ENCODE results near the gene YARS2.
"Not testable (repeated sequence)": the region's sequence is repeated elsewhere in the genome, so short reads cannot be mapped to it uniquely, and the experiment has no call there.

Gene YARS2

DNA sequence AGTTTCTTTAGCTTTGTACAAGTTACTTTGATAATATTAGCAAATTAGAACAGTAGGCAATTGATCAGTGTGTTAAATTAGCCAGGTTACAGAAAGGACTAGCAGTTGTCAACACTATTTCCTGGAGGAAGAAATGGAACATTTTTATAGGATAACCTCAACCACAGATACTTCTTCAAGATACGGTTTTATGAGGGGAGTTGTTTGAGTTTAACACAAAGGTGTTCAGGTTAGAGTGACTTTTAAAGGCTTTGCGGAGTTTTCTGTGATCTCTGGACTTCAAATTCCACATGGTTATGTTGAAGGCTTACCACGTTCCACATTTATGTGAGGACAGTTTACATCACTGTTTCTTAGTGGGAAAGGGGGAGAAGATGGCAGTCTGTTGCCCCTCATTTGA is 19.3 kb downstream of the YARS2 start:
- no peak for FAIRE-seq
- no peak for DNase-seq (ENCODE audit: insufficient read length, low spot score)
- TF ChIP-seq, protein P1, sequence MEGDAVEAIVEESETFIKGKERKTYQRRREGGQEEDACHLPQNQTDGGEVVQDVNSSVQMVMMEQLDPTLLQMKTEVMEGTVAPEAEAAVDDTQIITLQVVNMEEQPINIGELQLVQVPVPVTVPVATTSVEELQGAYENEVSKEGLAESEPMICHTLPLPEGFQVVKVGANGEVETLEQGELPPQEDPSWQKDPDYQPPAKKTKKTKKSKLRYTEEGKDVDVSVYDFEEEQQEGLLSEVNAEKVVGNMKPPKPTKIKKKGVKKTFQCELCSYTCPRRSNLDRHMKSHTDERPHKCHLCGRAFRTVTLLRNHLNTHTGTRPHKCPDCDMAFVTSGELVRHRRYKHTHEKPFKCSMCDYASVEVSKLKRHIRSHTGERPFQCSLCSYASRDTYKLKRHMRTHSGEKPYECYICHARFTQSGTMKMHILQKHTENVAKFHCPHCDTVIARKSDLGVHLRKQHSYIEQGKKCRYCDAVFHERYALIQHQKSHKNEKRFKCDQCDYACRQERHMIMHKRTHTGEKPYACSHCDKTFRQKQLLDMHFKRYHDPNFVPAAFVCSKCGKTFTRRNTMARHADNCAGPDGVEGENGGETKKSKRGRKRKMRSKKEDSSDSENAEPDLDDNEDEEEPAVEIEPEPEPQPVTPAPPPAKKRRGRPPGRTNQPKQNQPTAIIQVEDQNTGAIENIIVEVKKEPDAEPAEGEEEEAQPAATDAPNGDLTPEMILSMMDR (IDR thresholded peaks at IDR 0.05; ENCODE audit: insufficient read depth, missing control alignments), result no peak

- no peak for DNase-seq (ENCODE audit: insufficient read length, low spot score)
- FAIRE-seq, result peak; percentile 58
- TF ChIP-seq, protein P1 (IDR thresholded peaks at IDR 0.05; ENCODE audit: insufficient read depth, missing control alignments), result no peak
These were observed 20.7 kb downstream of the YARS2 start for GRCh38 chr12:32734952-32735351.

DNA sequence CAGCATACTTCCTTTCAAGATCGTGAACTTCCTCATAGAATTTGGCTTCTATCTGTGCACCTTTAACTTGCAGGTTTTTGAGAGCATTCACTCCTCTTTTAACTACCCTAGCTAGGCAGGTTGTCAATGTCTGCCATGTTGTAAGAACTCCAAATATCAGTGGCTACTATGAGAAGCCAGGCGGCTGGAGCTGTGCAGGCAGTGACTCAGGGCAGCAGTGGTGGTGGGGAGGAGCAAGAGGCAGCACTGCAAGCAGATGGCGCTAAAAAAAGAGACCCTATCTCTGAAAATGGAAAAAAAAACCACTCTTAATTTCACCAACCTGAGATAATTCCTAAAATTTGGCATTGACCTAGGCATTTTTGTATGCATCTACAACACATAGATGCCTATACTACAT is 28.5 kb downstream of the YARS2 start:
- FAIRE-seq, result no peak
- TF ChIP-seq, protein P1 (IDR thresholded peaks at IDR 0.05; ENCODE audit: insufficient read depth, missing control alignments), result no peak

GRCh38 chr12:32726286-32726685 is 29.4 kb downstream of the YARS2 start:
- DNase-seq (ENCODE audit: insufficient read length, low spot score) (no peak), FAIRE-seq (no peak)
- TF ChIP-seq, protein P1 (IDR thresholded peaks at IDR 0.05; ENCODE audit: insufficient read depth, missing control alignments), result no peak

More for the DNA sequence above, 28.5 kb downstream of the YARS2 start:
- DNase-seq (ENCODE audit: insufficient read length, low spot score), result no peak

- not testable (repeated sequence) for FAIRE-seq; DNase-seq (ENCODE audit: insufficient read length, low spot score)
These were observed 30.4 kb downstream of the YARS2 start for GRCh38 chr12:32725308-32725707.

GRCh38 chr12:32718926-32719325 is 36.8 kb downstream of the YARS2 start:
- DNase-seq (ENCODE audit: insufficient read length, low spot score), result no peak
- TF ChIP-seq, protein P1 (IDR thresholded peaks at IDR 0.05; ENCODE audit: insufficient read depth, missing control alignments), result no peak
- FAIRE-seq, result no peak

- TF ChIP-seq, protein P1 (IDR thresholded peaks at IDR 0.05; ENCODE audit: insufficient read depth, missing control alignments), result no peak
- FAIRE-seq (no peak), DNase-seq (ENCODE audit: insufficient read length, low spot score) (no peak)
These were observed 40.9 kb downstream of the YARS2 start for GRCh38 chr12:32714772-32715171.

DNA sequence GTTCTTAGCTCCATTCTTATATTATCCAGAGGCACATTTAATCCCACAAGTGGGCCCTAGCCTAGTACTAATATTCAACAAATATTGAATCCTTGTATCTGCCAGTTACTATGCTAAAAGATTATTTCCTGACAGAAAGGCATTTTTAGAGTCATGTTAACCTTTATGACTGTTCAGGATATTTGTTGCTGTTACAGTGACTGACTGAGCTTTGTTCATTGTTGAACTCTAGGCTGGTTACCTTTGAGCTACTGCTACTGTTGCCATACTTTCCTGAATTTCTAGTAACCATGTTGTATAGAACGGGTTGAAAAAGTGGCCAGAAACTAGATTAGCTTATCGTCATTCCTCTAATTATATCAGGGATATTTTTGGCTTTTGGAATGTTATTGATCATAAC is 46.8 kb downstream of the YARS2 start:
- FAIRE-seq (no peak), DNase-seq (ENCODE audit: insufficient read length, low spot score) (no peak)
- TF ChIP-seq, protein P1 (IDR thresholded peaks at IDR 0.05; ENCODE audit: insufficient read depth, missing control alignments), result no peak
